H1 (cell line): ENCODE results near the gene NR4A2. TPM values are rescaled to one million over a fixed set of nuclear protein-coding genes. Genes with fewer than 3 reads are reported as not detected.
A peak's percentile ranks its signal among the peaks of the same experiment; 100 is the strongest.

Source experiments
- CTCF ChIA-PET: fragments of 300-600 bp; sonication (Branson Sonifier 250); formaldehyde crosslinking; loops from one replicate; lab custom pipeline; 2021; ENCODE audit not compliant: partially characterized antibody; lab: Charles Lee
- POLR2A ChIA-PET: fragments of 300-600 bp; sonication (Branson Sonifier 250); formaldehyde crosslinking; loops from one replicate; lab custom pipeline; 2021; ENCODE audit warnings: inconsistent platforms; ENCODE audit not compliant: partially characterized antibody; lab: Charles Lee
- DNase-seq, 2 experiments: peaks; one replicate each; pipeline versions ENCODE4 v3.0.0 to v3.0.0-alpha.2; 2010 to 2022; ENCODE audit warnings: low spot score in 2 of 2, low read depth in 1 of 2, mixed read lengths in 1 of 2
- FAIRE-seq: peaks from 2 replicates; lab custom pipeline; 2011; peaks lifted over from hg19 to GRCh38; lab: Jason Lieb, UNC
- H2AFZ ChIP-seq: 2 replicates; pipeline ENCODE4 v1.8.1; 2012; ENCODE audit warnings: low read length, inconsistent platforms
- H2AK5ac ChIP-seq: 2 replicates; pipeline ENCODE4 v1.6.1; 2013; ENCODE audit warnings: low read depth, low read length
- H2BK120ac ChIP-seq: replicated peaks from 2 replicates; pipeline ENCODE3; 2013; ENCODE audit warnings: low read depth, low read length, inconsistent platforms
- H2BK12ac ChIP-seq: 2 replicates; pipeline ENCODE4 v1.6.1; 2013; ENCODE audit warnings: low read depth, low read length
- H2BK15ac ChIP-seq: 2 replicates; pipeline ENCODE4 v1.6.1; 2013; ENCODE audit warnings: low read length
- H2BK20ac ChIP-seq: 2 replicates; pipeline ENCODE4 v1.6.1; 2013; ENCODE audit warnings: low read length
- H2BK5ac ChIP-seq: 2 replicates; pipeline ENCODE4 v1.6.1; 2013; ENCODE audit warnings: low read depth, low read length
- H3K14ac ChIP-seq: 2 replicates; pipeline ENCODE4 v1.6.1; 2013; ENCODE audit warnings: inconsistent platforms; ENCODE audit not compliant: insufficient read length
- H3K18ac ChIP-seq: 2 replicates; pipeline ENCODE4 v1.6.1; 2013; ENCODE audit warnings: low read length; ENCODE audit errors: extremely low read depth
- H3K23ac ChIP-seq: 2 replicates; pipeline ENCODE4 v1.6.1; 2013; ENCODE audit warnings: inconsistent platforms; ENCODE audit not compliant: insufficient read length
- H3K23me2 ChIP-seq: 2 replicates; pipeline ENCODE4 v1.6.1; 2013; ENCODE audit warnings: low read depth, low read length
- H3K27ac ChIP-seq: 2 replicates; pipeline ENCODE4 v1.6.1; 2011; ENCODE audit warnings: low read depth, low read length, inconsistent platforms
- H3K27me3 ChIP-seq, 4 experiments: replicated peaks in 1 of 4; 1 replicate in 1 of 4; 2 replicates in 3 of 4; pipeline versions ENCODE4 v1.6.1 to v1.8.1; 2011 to 2013; ENCODE audit warnings: low read length in 3 of 4, mild to moderate bottlenecking in 3 of 4, inconsistent platforms in 2 of 4, mixed read lengths in 2 of 4, moderate library complexity in 1 of 4; ENCODE audit not compliant: control insufficient read depth in 3 of 4, insufficient read depth in 3 of 4; ENCODE audit errors: extremely low read depth in 1 of 4
- H3K36me3 ChIP-seq, 4 experiments: 2 replicates each; pipeline versions ENCODE4 v1.6.1 to v1.8.1; 2011 to 2013; ENCODE audit warnings: mild to moderate bottlenecking in 4 of 4, low read length in 3 of 4, moderate library complexity in 2 of 4, control low read depth in 1 of 4, inconsistent platforms in 1 of 4; ENCODE audit not compliant: insufficient read depth in 4 of 4, control insufficient read depth in 2 of 4
- H3K4ac ChIP-seq: replicated peaks from 2 replicates; pipeline ENCODE3; 2013; ENCODE audit warnings: low read length, low read depth, mixed read lengths, inconsistent platforms; ENCODE audit not compliant: insufficient read length
- H3K4me1 ChIP-seq, 4 experiments: replicated peaks in 1 of 4; 1 replicate in 1 of 4; 2 replicates in 3 of 4; pipeline versions ENCODE4 v1.6.1 to v1.8.1; 2011 to 2013; ENCODE audit warnings: low read length in 3 of 4, inconsistent platforms in 2 of 4, mixed read lengths in 1 of 4; ENCODE audit not compliant: insufficient read depth in 4 of 4, control insufficient read depth in 3 of 4
- H3K4me2 ChIP-seq, 2 experiments: 2 replicates each; pipeline versions ENCODE4 v1.6.1 to v1.8.1; 2011 to 2013; ENCODE audit warnings: low read depth in 2 of 2, low read length in 2 of 2, control low read depth in 1 of 2, inconsistent platforms in 1 of 2, mild to moderate bottlenecking in 1 of 2; ENCODE audit not compliant: insufficient read depth in 1 of 2
- H3K4me3 ChIP-seq, 4 experiments: fragments of 200-600, 300-600 bp in 1 of 4; sonication (generic), shearing (Covaris generic), sonication (Bioruptor Twin) in 1 of 4; 2 replicates each; pipeline versions ENCODE4 v1.5.1 to v1.8.1; 2011 to 2016; ENCODE audit warnings: low read length in 4 of 4, low read depth in 3 of 4, control low read depth in 2 of 4, inconsistent platforms in 2 of 4, mild to moderate bottlenecking in 2 of 4, mixed read lengths in 1 of 4, moderate library complexity in 1 of 4; ENCODE audit not compliant: insufficient read depth in 2 of 4; ENCODE audit errors: extremely low read depth in 1 of 4
- H3K56ac ChIP-seq: replicated peaks from 2 replicates; pipeline ENCODE3; 2013; ENCODE audit warnings: low read depth, mild to moderate bottlenecking, mixed read lengths, low read length, inconsistent platforms; ENCODE audit not compliant: insufficient read length
- H3K79me1 ChIP-seq: 2 replicates; pipeline ENCODE4 v1.6.1; 2013; ENCODE audit warnings: low read depth, low read length, control low read depth
- H3K79me2 ChIP-seq, 2 experiments: 2 replicates each; pipeline versions ENCODE4 v1.6.1 to v1.8.1; 2012 to 2013; ENCODE audit warnings: low read length in 2 of 2, mild to moderate bottlenecking in 2 of 2, inconsistent platforms in 1 of 2; ENCODE audit not compliant: insufficient read depth in 2 of 2, control insufficient read depth in 1 of 2
- H3K9ac ChIP-seq, 4 experiments: replicated peaks in 1 of 4; 1 replicate in 1 of 4; 2 replicates in 3 of 4; pipeline versions ENCODE4 v1.6.1 to v1.8.1; 2011 to 2013; ENCODE audit warnings: low read depth in 3 of 4, low read length in 3 of 4, control low read depth in 2 of 4, mild to moderate bottlenecking in 2 of 4, moderate library complexity in 2 of 4, inconsistent platforms in 1 of 4; ENCODE audit errors: extremely low read depth in 1 of 4
- H3K9me3 ChIP-seq, 2 experiments: 2 replicates each; pipeline versions ENCODE4 v1.6.1 to v1.8.1; 2012 to 2013; ENCODE audit warnings: mild to moderate bottlenecking in 2 of 2, moderate library complexity in 2 of 2, control low read depth in 1 of 2, inconsistent platforms in 1 of 2, low read depth in 1 of 2, low read length in 1 of 2, mixed read lengths in 1 of 2; ENCODE audit not compliant: insufficient read depth in 2 of 2
- H4K20me1 ChIP-seq, 2 experiments: replicated peaks in 1 of 2; 2 replicates each; pipeline versions ENCODE3 to v1.8.1; 2011 to 2013; ENCODE audit warnings: inconsistent platforms in 2 of 2, low read length in 2 of 2, mild to moderate bottlenecking in 1 of 2; ENCODE audit not compliant: insufficient read depth in 2 of 2, control insufficient read depth in 1 of 2
- H4K5ac ChIP-seq: 2 replicates; pipeline ENCODE4 v1.6.1; 2013; ENCODE audit warnings: low read length, low read depth, mixed read lengths, inconsistent platforms; ENCODE audit not compliant: insufficient read length
- H4K8ac ChIP-seq: 2 replicates; pipeline ENCODE4 v1.8.0; 2013; ENCODE audit warnings: mild to moderate bottlenecking, moderate library complexity, low read length, inconsistent platforms; ENCODE audit not compliant: insufficient read depth; ENCODE audit errors: extremely low read depth
- H4K91ac ChIP-seq: replicated peaks from 2 replicates; pipeline ENCODE3; 2013; ENCODE audit warnings: low read length, mixed read lengths, inconsistent platforms; ENCODE audit not compliant: insufficient read length
- WGBS, 2 experiments: shearing (Covaris generic) in 1 of 2; methylation state at CpG; one replicate each; pipeline versions ENCODE4 v1.1.6 to v1.1.7; 2013 to 2015; ENCODE audit warnings: low lambda C conversion rate in 2 of 2, mixed read lengths in 2 of 2, inconsistent platforms in 1 of 2, low coverage in 1 of 2, missing lambda C conversion rate in 1 of 2; ENCODE audit not compliant: insufficient replicate concordance in 2 of 2, insufficient coverage in 1 of 2, insufficient read length in 1 of 2; ENCODE audit errors: extremely low coverage in 1 of 2, missing lambda C conversion rate in 1 of 2; 5-methylcytosine and 5-hydroxymethylcytosine counted together
- polyA plus RNA-seq, 7 experiments: library from polyadenylated mRNA; depleted of rRNA in 3 of 7; stranded (reverse) in 5 of 7; unstranded in 2 of 7; fragments of >200 nt in 5 of 7; fragments of 200-250 nt in 2 of 7; gene quantifications; 1 replicate in 5 of 7; 2 replicates in 1 of 7; 4 replicates in 1 of 7; pipeline versions ENCODE4 v1.2.1 to v1.2.3, GENCODE V29; 2011 to 2013; ENCODE audit warnings: missing spikeins in 2 of 7, mixed read lengths in 2 of 7
- total RNA-seq: library from RNA; stranded (reverse); fragmentation: NEBNext Ultra II Directional; extraction: Animal tissue kit (Norgen Biotek cat#: 25700); gene quantifications from 2 replicates; pipeline ENCODE4 v1.2.1, GENCODE V29; 2021

The NR4A2 gene
- total and polyA plus RNA-seq, 2 of the 8 experiments (the other 6 are each of a cell fraction or from before 2014, with no cell fraction given): 0.15 to 1.7 TPM

- ChIA-PET CTCF (interaction anchor here (3.0 kb wide), 1 partner anchor 12 kb away, joined by 17 read pairs; no protein-coding TSS in a partner anchor), POLR2A (interaction anchor here (1.2 to 1.5 kb wide), 3 partner anchors 9 to 11 kb away, joined by 3 to 8 read pairs (median 4); no protein-coding TSS in a partner anchor)
- Histone ChIP-seq H2BK12ac (no peak overlapping the region; the same call in 1 of the 2 replicates), H2AFZ (peak overlapping the region; percentile 72; the same call in 1 of the 2 replicates), H3K27ac (no peak overlapping the region), H4K5ac (no peak overlapping the region), H4K20me1 (peaks cover 0 to 9% of the 10 kb centered on the region in 2 experiments), H3K36me3 (no peaks in the 10 kb centered on the region), H4K8ac (no peak overlapping the region), H3K56ac (no peak overlapping the region), H3K4me1 (peaks cover 3 to 27% (median 16%) of the 10 kb centered on the region in 4 experiments), H3K9ac (peak overlapping the region in 1 of 4 experiments; percentile 15; a peak in 2 of 7 replicates), H2BK5ac (no peak overlapping the region), H3K27me3 (peaks cover 45 to 67% (median 58%) of the 10 kb centered on the region in 4 experiments), H3K18ac (no peak overlapping the region), H2BK120ac (no peak overlapping the region), H3K9me3 (no peaks in the 10 kb centered on the region; a peak in 1 of 4 replicates), H4K91ac (no peak overlapping the region), H2BK15ac (no peak overlapping the region), H3K79me1 (no peaks in the 10 kb centered on the region), H3K4ac (no peak overlapping the region), H3K23ac (no peak overlapping the region), H3K79me2 (no peaks in the 10 kb centered on the region), H3K4me2 (peak overlapping the region; percentile 94 to 98), H3K23me2 (peaks cover 37% of the 10 kb centered on the region), H3K14ac (no peak overlapping the region), H2BK20ac (no peak overlapping the region), H3K4me3 (peak overlapping the region; percentile 56 to 80 (median 68)), H2AK5ac (no peak overlapping the region)
- no peak for FAIRE-seq
- WGBS, 2 experiments: 1% methylated on average over 12 of the region's 12 CpGs; no CpG with 5 or more reads in 1 of the 2 experiments
- DNase-seq: no peak
Observed at GRCh38 chr2:156332284-156332533, 312 bp downstream of the NR4A2 start.
